Calu3 (cell line): ENCODE results near the gene YIPF1. TPM values are rescaled to one million over a fixed set of nuclear protein-coding genes. Genes with fewer than 3 reads are reported as not detected.

ENCODE experiments used
- BruUV-seq: library from RNA; stranded (reverse); fragments of 400-500 nt; replicated peaks from 2 replicates; lab custom pipeline; 2021; lab: Mats Ljungman, UMichigan
- CTCF ChIA-PET: fragments of 300-600 bp; sonication (Branson Sonifier 250); formaldehyde crosslinking; loops from one replicate; lab custom pipeline; 2022; ENCODE audit warnings: antibody characterized with exemption; lab: Charles Lee
- DNase-seq: peaks from one replicate; pipeline ENCODE4 v3.0.0; 2022
- H3K27ac Mint-ChIP-seq: one replicate; pipeline ENCODE4 v1.8.0; 2022; ENCODE audit warnings: mixed read lengths; ENCODE audit not compliant: unreplicated experiment
- H3K27me3 Mint-ChIP-seq: one replicate; pipeline ENCODE4 v1.8.0; 2022; ENCODE audit warnings: mixed read lengths; ENCODE audit not compliant: unreplicated experiment
- H3K36me3 Mint-ChIP-seq: one replicate; pipeline ENCODE4 v1.8.0; 2022; ENCODE audit warnings: mild to moderate bottlenecking, moderate library complexity, mixed read lengths; ENCODE audit not compliant: insufficient read depth, unreplicated experiment
- H3K4me1 Mint-ChIP-seq: one replicate; pipeline ENCODE4 v1.8.0; 2022; ENCODE audit warnings: mild to moderate bottlenecking, low read depth, mixed read lengths; ENCODE audit not compliant: unreplicated experiment
- H3K4me3 Mint-ChIP-seq: one replicate; pipeline ENCODE4 v1.8.0; 2022; ENCODE audit warnings: mild to moderate bottlenecking, low read depth, moderate library complexity, mixed read lengths; ENCODE audit not compliant: unreplicated experiment
- H3K9me3 Mint-ChIP-seq: one replicate; pipeline ENCODE4 v1.8.0; 2022; ENCODE audit warnings: low read depth, mixed read lengths; ENCODE audit not compliant: unreplicated experiment
- intact Hi-C: fragments of 100-400 bp; cut with micrococcal nuclease; formaldehyde crosslinking; loops from one replicate; pipeline ENCODE4 v1.10.0; 2022; ENCODE audit not compliant: unreplicated experiment
- total RNA-seq: library from RNA; stranded (reverse); gene quantifications from 2 replicates; pipeline ENCODE4 v1.2.3, GENCODE V29; 2022
- TF ChIP-seq, protein P1 (sequence below): fragments of 200-600 bp; IDR thresholded peaks from one replicate; pipeline ENCODE4 v1.8.0; 2022; ENCODE audit warnings: antibody characterized with exemption; ENCODE audit not compliant: unreplicated experiment

YIPF1 gene
- total RNA-seq, 1 experiment from 2014 or later, result 18.2 TPM

DNA sequence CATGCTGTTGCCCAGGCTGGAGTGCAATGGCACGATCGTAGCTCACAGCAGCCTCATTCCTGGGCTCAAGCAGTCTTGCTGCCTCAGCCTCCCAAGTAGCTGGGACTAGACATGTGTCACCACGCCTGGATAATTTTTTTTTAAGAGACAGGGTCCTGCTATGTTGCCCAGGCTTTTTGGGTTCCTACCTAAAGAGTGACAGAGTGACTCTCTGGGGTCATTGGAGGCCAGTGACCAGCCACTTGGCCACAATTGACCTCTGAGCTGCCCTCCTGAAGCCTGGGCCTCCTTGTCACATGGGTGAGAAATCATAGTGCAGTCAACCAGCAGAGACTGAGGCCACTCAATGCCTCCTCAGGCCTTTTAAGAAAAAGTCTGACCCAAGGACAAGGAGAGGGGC is 10.1 kb upstream of the YIPF1 start:
- TF ChIP-seq, protein P1, sequence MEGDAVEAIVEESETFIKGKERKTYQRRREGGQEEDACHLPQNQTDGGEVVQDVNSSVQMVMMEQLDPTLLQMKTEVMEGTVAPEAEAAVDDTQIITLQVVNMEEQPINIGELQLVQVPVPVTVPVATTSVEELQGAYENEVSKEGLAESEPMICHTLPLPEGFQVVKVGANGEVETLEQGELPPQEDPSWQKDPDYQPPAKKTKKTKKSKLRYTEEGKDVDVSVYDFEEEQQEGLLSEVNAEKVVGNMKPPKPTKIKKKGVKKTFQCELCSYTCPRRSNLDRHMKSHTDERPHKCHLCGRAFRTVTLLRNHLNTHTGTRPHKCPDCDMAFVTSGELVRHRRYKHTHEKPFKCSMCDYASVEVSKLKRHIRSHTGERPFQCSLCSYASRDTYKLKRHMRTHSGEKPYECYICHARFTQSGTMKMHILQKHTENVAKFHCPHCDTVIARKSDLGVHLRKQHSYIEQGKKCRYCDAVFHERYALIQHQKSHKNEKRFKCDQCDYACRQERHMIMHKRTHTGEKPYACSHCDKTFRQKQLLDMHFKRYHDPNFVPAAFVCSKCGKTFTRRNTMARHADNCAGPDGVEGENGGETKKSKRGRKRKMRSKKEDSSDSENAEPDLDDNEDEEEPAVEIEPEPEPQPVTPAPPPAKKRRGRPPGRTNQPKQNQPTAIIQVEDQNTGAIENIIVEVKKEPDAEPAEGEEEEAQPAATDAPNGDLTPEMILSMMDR, result no peak
- H3K4me3 Mint-ChIP-seq, result no peak overlapping the region
- intact Hi-C loops, result no loop called here
- DNase-seq, result no peak
- peaks cover 16% of the 10 kb centered on the region for H3K27me3 Mint-ChIP-seq
- H3K4me1 Mint-ChIP-seq, result peaks cover 13% of the 10 kb centered on the region
- H3K27ac Mint-ChIP-seq, result no peak overlapping the region
- CTCF ChIA-PET, result interaction anchor here (0.9 to 2.4 kb wide), 5 partner anchors 8 to 152 kb away, joined by 3 to 9 read pairs (median 3); partner anchors contain the start of gene IFT25
- BruUV-seq, result no TSS peak
- H3K9me3 Mint-ChIP-seq, result no peaks in the 10 kb centered on the region
- no peaks in the 10 kb centered on the region for H3K36me3 Mint-ChIP-seq

DNA sequence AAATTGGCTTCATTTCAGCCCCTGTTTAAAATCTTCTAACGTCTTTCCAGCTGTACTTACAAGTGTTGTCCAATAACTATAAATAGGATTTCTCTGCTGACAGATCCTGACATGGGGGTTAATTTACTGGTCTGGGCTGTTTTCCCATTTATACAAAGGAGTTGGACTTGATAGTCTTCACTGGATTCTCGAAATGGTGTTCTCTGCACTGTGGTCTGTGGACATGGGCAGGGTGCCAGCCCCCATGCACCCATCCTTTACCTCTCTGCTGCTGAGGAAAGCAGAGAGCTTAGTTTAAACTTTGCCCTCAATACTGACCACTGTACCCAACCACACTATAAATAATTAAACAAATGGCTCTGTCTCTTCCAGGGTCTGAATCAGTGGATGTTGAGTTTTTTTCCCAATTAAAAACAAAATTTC is 9.6 kb upstream of the YIPF1 start:
- CTCF ChIA-PET, result interaction anchor here (0.6 to 2.4 kb wide), 6 partner anchors 8 to 153 kb away, joined by 3 to 9 read pairs (median 3); partner anchors contain the start of gene IFT25
- peak; percentile 49 for DNase-seq
- Mint-ChIP-seq H3K36me3 (no peaks in the 10 kb centered on the region), H3K4me1 (peaks cover 13% of the 10 kb centered on the region), H3K4me3 (no peak overlapping the region), H3K27me3 (peaks cover 16% of the 10 kb centered on the region), H3K9me3 (no peaks in the 10 kb centered on the region), H3K27ac (no peak overlapping the region)
- no TSS peak for BruUV-seq
- TF ChIP-seq, protein P1, result no peak
- intact Hi-C loops, result no loop called here

DNA sequence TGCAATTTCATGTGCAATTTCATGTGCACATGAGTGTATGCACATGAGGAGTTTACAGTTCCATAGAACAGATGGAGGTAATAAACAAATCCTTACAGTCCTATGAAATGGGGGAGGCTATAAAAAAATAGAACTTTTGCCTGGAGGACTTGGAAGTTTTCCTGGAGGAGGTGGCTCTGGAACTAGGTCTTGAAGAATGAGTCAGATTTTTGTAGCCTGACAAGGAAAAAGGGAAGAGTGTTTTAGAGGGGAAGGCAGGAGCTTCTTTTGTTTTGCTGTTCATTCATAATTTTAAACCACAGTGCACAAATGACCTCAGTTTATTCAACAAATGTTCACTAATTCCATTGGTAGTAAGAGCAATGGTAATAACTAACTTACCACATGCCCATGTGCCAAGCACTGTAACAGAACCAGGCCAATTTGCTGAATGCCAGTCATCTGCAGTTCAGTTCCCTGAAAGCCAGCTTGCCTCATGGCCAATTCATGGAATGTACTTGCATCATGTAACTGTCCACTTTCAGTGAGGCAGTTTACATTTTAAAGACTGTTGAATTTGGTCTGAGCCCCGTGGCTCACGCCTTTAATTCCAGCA is 7.1 kb upstream of the YIPF1 start:
- Mint-ChIP-seq H3K36me3 (no peaks in the 10 kb centered on the region), H3K4me1 (peaks cover 13% of the 10 kb centered on the region), H3K4me3 (no peak overlapping the region), H3K9me3 (no peaks in the 10 kb centered on the region), H3K27me3 (peaks cover 16% of the 10 kb centered on the region), H3K27ac (no peak overlapping the region)
- CTCF ChIA-PET, result interaction anchor here (0.7 kb wide), 1 partner anchor 14 kb away, joined by 3 read pairs; no protein-coding TSS in a partner anchor
- no TSS peak for BruUV-seq
- intact Hi-C loops, result no loop called here
- DNase-seq, result no peak
- TF ChIP-seq, protein P1, result no peak

DNA sequence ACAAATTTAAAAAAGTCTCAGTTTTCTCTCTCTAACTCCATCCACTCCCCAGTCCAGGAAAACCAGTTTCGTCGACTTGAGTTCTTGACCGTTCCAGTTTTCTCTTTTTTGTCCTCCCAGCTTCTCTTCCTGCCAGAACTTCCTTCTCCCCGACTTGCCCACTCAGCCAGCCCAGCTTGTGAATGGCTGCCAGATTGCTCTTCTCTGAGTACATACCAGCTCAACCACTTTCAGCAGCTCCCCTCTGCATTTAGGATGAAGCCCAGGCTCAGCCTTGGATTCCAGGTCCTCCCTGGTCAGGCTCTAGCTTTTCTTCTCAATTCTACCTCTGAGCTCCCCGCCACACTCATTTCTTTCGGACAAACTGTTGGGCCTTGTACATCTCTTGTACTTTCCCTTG is 5.8 kb upstream of the YIPF1 start:
- TF ChIP-seq, protein P1, result no peak
- Mint-ChIP-seq H3K27ac (no peak overlapping the region), H3K9me3 (no peaks in the 10 kb centered on the region), H3K4me1 (peaks cover 15% of the 10 kb centered on the region), H3K27me3 (peaks cover 16% of the 10 kb centered on the region), H3K36me3 (no peaks in the 10 kb centered on the region), H3K4me3 (no peak overlapping the region)
- no TSS peak for BruUV-seq
- no peak for DNase-seq
- intact Hi-C loops, result no loop called here
- CTCF ChIA-PET, result no interaction called here
